ENCODE data around the gene G3BP2.

- no peak for TF ChIP-seq CTCF (IDR thresholded peaks at IDR 0.05)
- no peak for TF ChIP-seq POLR2A (IDR thresholded peaks at IDR 0.05)
These were observed 18.3 kb downstream of the G3BP2 start for GRCh38 chr4:75654905-75655304.
